Choroid plexus epithelial cell (primary cell): ENCODE results near the gene AIF1L.

ENCODE experiments used
- DNase-seq: peaks from one replicate; pipeline ENCODE4 v3.0.0-alpha.2; 2010; ENCODE audit warnings: low read depth
- H3K4me3 ChIP-seq: 2 replicates; pipeline ENCODE4 v1.5.1; 2011; ENCODE audit warnings: low read depth, mild to moderate bottlenecking, control low read depth, low read length, moderate library complexity
- TF ChIP-seq, protein P1 (sequence below): conservative IDR thresholded peaks from 2 replicates; pipeline ENCODE4 v1.5.1; 2011; ENCODE audit warnings: low read depth, mild to moderate bottlenecking, control low read depth, inconsistent platforms, low read length, moderate library complexity

The AIF1L gene

GRCh38 chr9:131125288-131126058, 29.1 kb downstream of the AIF1L start, which contains the start of gene NUP214:
NUP214 (plus strand) TSS chr9:131125586; CDS start chr9:131125705, 119 bp downstream.
- peak within 1 kb of the TSS; percentile 97 for H3K4me3 ChIP-seq
- DNase-seq, result peak; percentile 98
- TF ChIP-seq, protein P1, sequence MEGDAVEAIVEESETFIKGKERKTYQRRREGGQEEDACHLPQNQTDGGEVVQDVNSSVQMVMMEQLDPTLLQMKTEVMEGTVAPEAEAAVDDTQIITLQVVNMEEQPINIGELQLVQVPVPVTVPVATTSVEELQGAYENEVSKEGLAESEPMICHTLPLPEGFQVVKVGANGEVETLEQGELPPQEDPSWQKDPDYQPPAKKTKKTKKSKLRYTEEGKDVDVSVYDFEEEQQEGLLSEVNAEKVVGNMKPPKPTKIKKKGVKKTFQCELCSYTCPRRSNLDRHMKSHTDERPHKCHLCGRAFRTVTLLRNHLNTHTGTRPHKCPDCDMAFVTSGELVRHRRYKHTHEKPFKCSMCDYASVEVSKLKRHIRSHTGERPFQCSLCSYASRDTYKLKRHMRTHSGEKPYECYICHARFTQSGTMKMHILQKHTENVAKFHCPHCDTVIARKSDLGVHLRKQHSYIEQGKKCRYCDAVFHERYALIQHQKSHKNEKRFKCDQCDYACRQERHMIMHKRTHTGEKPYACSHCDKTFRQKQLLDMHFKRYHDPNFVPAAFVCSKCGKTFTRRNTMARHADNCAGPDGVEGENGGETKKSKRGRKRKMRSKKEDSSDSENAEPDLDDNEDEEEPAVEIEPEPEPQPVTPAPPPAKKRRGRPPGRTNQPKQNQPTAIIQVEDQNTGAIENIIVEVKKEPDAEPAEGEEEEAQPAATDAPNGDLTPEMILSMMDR, result no peak

GRCh38 chr9:131126059-131126426, 29.7 kb downstream of the AIF1L start:
- no peak for DNase-seq
- H3K4me3 ChIP-seq, result peak overlapping the region; percentile 97
- TF ChIP-seq, protein P1, result no peak

DNA sequence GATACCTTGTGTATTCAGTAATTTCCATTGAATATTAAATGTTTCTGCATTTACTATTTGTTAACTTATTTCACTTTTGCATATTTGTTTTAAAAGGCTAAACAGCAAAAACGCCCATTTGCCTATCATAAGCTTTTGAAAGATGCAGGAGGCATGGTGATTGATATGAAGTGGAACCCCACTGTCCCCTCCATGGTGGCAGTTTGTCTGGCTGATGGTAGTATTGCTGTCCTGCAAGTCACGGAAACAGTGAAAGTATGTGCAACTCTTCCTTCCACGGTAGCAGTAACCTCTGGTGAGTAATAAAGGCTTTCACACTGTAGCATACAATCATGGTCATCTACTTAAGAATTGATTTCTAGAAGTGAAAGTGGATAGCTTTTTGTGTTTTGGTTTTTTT, 32.9 kb downstream of the AIF1L start:
- no peak overlapping the region for H3K4me3 ChIP-seq
- TF ChIP-seq, protein P1, result no peak
- DNase-seq, result no peak

DNA sequence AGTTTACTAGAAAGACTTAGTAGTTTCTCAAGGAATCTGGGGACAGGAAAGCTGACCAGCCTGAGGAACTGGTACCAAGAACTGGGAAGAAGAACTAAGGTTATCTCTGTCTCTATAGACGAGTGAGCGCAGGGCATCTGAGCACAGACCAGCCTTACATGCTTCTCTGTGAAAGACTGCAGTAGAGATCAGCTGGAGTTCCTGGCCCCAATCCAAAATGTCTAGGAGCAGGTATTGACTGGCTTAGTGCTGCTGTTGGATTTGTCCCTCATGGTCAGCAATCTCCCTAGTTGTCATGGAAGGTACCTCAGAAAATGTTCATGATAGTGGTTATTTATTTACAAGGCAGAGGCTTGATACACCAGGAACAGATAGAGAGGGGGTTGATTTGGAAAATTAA, 42.3 kb downstream of the AIF1L start:
- DNase-seq, result no peak
- TF ChIP-seq, protein P1, result no peak

DNA sequence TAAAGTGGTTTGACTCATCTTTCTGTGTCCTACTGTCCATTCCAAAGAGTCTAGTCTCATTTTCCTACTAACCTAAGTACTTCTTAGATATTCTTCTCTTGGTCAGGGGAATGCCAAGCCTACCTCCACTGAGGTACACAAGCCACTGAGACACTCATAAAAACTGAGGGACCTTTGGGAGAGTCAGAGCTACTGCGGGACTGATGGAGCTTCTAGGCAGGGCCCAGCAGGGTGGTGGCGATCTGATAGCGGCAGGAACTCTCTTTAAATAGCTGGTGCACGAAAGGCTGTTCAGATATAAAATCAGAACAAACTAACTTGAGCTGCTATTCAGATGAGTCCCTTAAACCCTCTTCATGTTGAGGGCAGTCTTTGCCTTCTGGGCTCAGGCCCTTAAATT, 43.8 kb downstream of the AIF1L start:
- TF ChIP-seq, protein P1, result no peak
- DNase-seq, result no peak
- no peak overlapping the region for H3K4me3 ChIP-seq

More for the DNA sequence above, 42.3 kb downstream of the AIF1L start:
- H3K4me3 ChIP-seq, result no peak overlapping the region

GRCh38 chr9:131140550-131140949, 44.2 kb downstream of the AIF1L start:
- no peak for DNase-seq
- no peak overlapping the region for H3K4me3 ChIP-seq
- TF ChIP-seq, protein P1, result no peak

- TF ChIP-seq, protein P1, result no peak
- no peak for DNase-seq
- H3K4me3 ChIP-seq, result no peak overlapping the region
These were observed 45.8 kb downstream of the AIF1L start for GRCh38 chr9:131142160-131142559.
